SH-SY5Y (cell line): ENCODE measurements around the gene NACC2.

Experiments
- GATA2 ChIP-seq: IDR thresholded peaks from 2 replicates; pipeline ENCODE4 v1.6.1; 2011; ENCODE audit warnings: mild to moderate bottlenecking, low read depth, low read length
- GATA3 ChIP-seq: IDR thresholded peaks from 2 replicates; pipeline ENCODE4 v1.6.1; 2011; ENCODE audit warnings: low read depth, mild to moderate bottlenecking, low read length, moderate library complexity

NACC2 gene

GRCh38 chr9:136096505-136097001, 1.5 kb upstream of the NACC2 start:
- TF ChIP-seq GATA2 (no peak), GATA3 (no peak)

GRCh38 chr9:136093995-136094881, 851 bp downstream of the NACC2 start:
- TF ChIP-seq GATA3 = no peak
- TF ChIP-seq GATA2 = no peak

- TF ChIP-seq GATA2 = no peak
- TF ChIP-seq GATA3 = no peak
These were observed 1.6 kb downstream of the NACC2 start for GRCh38 chr9:136093346-136093986.

- TF ChIP-seq GATA2 (no peak), GATA3 (no peak)
These were observed 2.3 kb downstream of the NACC2 start for GRCh38 chr9:136092741-136093140.

- TF ChIP-seq GATA3 (no peak), GATA2 (no peak)
These were observed 2.8 kb downstream of the NACC2 start for GRCh38 chr9:136092353-136092650.

- TF ChIP-seq GATA2 (no peak), GATA3 (no peak)
These were observed 3.3 kb downstream of the NACC2 start for GRCh38 chr9:136091582-136092352.

- TF ChIP-seq GATA3 (no peak), GATA2 (no peak)
These were observed 4.1 kb downstream of the NACC2 start for GRCh38 chr9:136090768-136091581.

GRCh38 chr9:136090056-136090735, 4.9 kb downstream of the NACC2 start:
- TF ChIP-seq GATA3 (no peak), GATA2 (no peak)

- no peak for TF ChIP-seq GATA2
- no peak for TF ChIP-seq GATA3
These were observed 5.4 kb downstream of the NACC2 start for GRCh38 chr9:136089697-136090045.

GRCh38 chr9:136088939-136089696, 6.0 kb downstream of the NACC2 start:
- TF ChIP-seq GATA3 (no peak), GATA2 (0 out of 2 replicates have a peak, but pooled peaks have one; percentile 30)

- TF ChIP-seq GATA2 = no peak; the same call in 1 of the 2 replicates
- TF ChIP-seq GATA3 = no peak
These were observed 6.6 kb downstream of the NACC2 start for GRCh38 chr9:136088481-136088938.

- TF ChIP-seq GATA3 = no peak
- no peak for TF ChIP-seq GATA2
These were observed 7.2 kb downstream of the NACC2 start for GRCh38 chr9:136087741-136088480.
